ENCODE data around the gene RNF2.
"Not testable (repeated sequence)": the region's sequence is repeated elsewhere in the genome, so short reads cannot be mapped to it uniquely, and the experiment has no call there.

Gene RNF2

GRCh38 chr1:185050823-185051451, 5.6 kb downstream of the RNF2 start:
- DNase-seq (ENCODE audit: low read depth): no peak

GRCh38 chr1:185053204-185053603, 7.8 kb downstream of the RNF2 start:
- no peak for DNase-seq (ENCODE audit: low read depth)

GRCh38 chr1:185054365-185055060, 9.2 kb downstream of the RNF2 start:
- DNase-seq (ENCODE audit: low read depth): no peak

GRCh38 chr1:185058110-185058509, 12.8 kb downstream of the RNF2 start:
- no peak for DNase-seq (ENCODE audit: low read depth)

- DNase-seq (ENCODE audit: low read depth): no peak
These were observed 13.5 kb downstream of the RNF2 start for GRCh38 chr1:185058876-185059275.

- DNase-seq (ENCODE audit: low read depth): no peak
These were observed 14.7 kb downstream of the RNF2 start for GRCh38 chr1:185059950-185060571.

GRCh38 chr1:185062710-185063370, 17.5 kb downstream of the RNF2 start:
- no peak for DNase-seq (ENCODE audit: low read depth)

- DNase-seq (ENCODE audit: low read depth): no peak
These were observed 18.4 kb downstream of the RNF2 start for GRCh38 chr1:185063719-185064118.

- DNase-seq (ENCODE audit: low read depth): not testable (repeated sequence)
These were observed 19.6 kb downstream of the RNF2 start for GRCh38 chr1:185065006-185065405.

- no peak for DNase-seq (ENCODE audit: low read depth)
These were observed 20.8 kb downstream of the RNF2 start for GRCh38 chr1:185066181-185066580.

GRCh38 chr1:185068341-185068740, 23.0 kb downstream of the RNF2 start:
- no peak for DNase-seq (ENCODE audit: low read depth)

GRCh38 chr1:185069202-185069772, 23.9 kb downstream of the RNF2 start:
- DNase-seq (ENCODE audit: low read depth): no peak

GRCh38 chr1:185070051-185070450, 24.7 kb downstream of the RNF2 start:
- DNase-seq (ENCODE audit: low read depth): no peak

- no peak for DNase-seq (ENCODE audit: low read depth)
These were observed 28.4 kb downstream of the RNF2 start for GRCh38 chr1:185073725-185074124.

- DNase-seq (ENCODE audit: low read depth): no peak
These were observed 28.9 kb downstream of the RNF2 start for GRCh38 chr1:185074307-185074706.

GRCh38 chr1:185075476-185075875, 30.1 kb downstream of the RNF2 start:
- no peak for DNase-seq (ENCODE audit: low read depth)

- DNase-seq (ENCODE audit: low read depth): no peak
These were observed 32.0 kb downstream of the RNF2 start for GRCh38 chr1:185077374-185077773.

- no peak for DNase-seq (ENCODE audit: low read depth)
These were observed 35.1 kb downstream of the RNF2 start for GRCh38 chr1:185080422-185080821.

- no peak for DNase-seq (ENCODE audit: low read depth)
These were observed 38.5 kb downstream of the RNF2 start for GRCh38 chr1:185083818-185084217.

- DNase-seq (ENCODE audit: low read depth): no peak
These were observed 41.7 kb downstream of the RNF2 start for GRCh38 chr1:185087101-185087500.

GRCh38 chr1:185087746-185088145, 42.4 kb downstream of the RNF2 start:
- DNase-seq (ENCODE audit: low read depth): no peak

- no peak for DNase-seq (ENCODE audit: low read depth)
These were observed 46.1 kb downstream of the RNF2 start for GRCh38 chr1:185091480-185091879.

- no peak for DNase-seq (ENCODE audit: low read depth)
These were observed 49.4 kb downstream of the RNF2 start for GRCh38 chr1:185094761-185095160.
